Measurements from ENCODE around the gene MAMDC4. TPM values are rescaled to one million over a fixed set of nuclear protein-coding genes. Genes with fewer than 3 reads are reported as not detected.

MAMDC4 gene
- total and polyA plus RNA-seq, 2 of the 13 experiments (the other 11 are each of a cell fraction or from before 2014, with no cell fraction given), result 6.0 to 6.8 TPM

GRCh38 chr9:136840877-136841645 is 11.1 kb upstream of the MAMDC4 start (continued):
- TF ChIP-seq ZBTB25 (CRISPR knock-in tag; IDR thresholded peaks at IDR 0.05), result no peak
- peak; percentile 9; the same call in 1 of the 2 replicates for TF ChIP-seq NRL (CRISPR knock-in tag; IDR thresholded peaks at IDR 0.05; ENCODE audit: borderline replicate concordance)
- TF ChIP-seq THAP9 (CRISPR knock-in tag; IDR thresholded peaks at IDR 0.05; ENCODE audit: borderline replicate concordance), result no peak
- TF ChIP-seq MLX (CRISPR knock-in tag; IDR thresholded peaks at IDR 0.05), result no peak
- no peak for TF ChIP-seq TRIM22 (IDR thresholded peaks at IDR 0.05)
- TF ChIP-seq ZKSCAN8 (CRISPR knock-in tag; IDR thresholded peaks at IDR 0.05; ENCODE audit: borderline replicate concordance), result no peak
- no peak for TF ChIP-seq KLF6 (CRISPR knock-in tag; IDR thresholded peaks at IDR 0.05)
- TF ChIP-seq IKZF4 (CRISPR knock-in tag; IDR thresholded peaks at IDR 0.05; ENCODE audit: borderline replicate concordance, low read depth, not compliant biosample characterization), result no peak
- TF ChIP-seq RERE (CRISPR knock-in tag; IDR thresholded peaks at IDR 0.05; ENCODE audit: low read depth), result no peak
- 0 out of 4 replicates have a peak, but pooled peaks of 1 of the 2 experiments have one; percentile 25 for TF ChIP-seq KLF16 (CRISPR knock-in tag; IDR thresholded peaks at IDR 0.05)
- no peak for TF ChIP-seq GATAD1 (CRISPR knock-in tag; IDR thresholded peaks at IDR 0.05)
- TF ChIP-seq ZNF326 (CRISPR knock-in tag; IDR thresholded peaks at IDR 0.05; ENCODE audit: borderline replicate concordance), result peak; percentile 89
- TF ChIP-seq ZNF335 (CRISPR knock-in tag; IDR thresholded peaks at IDR 0.05), result no peak
- no peak for TF ChIP-seq PHF5A (CRISPR knock-in tag; IDR thresholded peaks at IDR 0.05; ENCODE audit: low read depth, unreplicated experiment)
- peak; percentile 51; the same call in 1 of the 2 replicates for TF ChIP-seq TBX2 (CRISPR knock-in tag; IDR thresholded peaks at IDR 0.05; ENCODE audit: borderline replicate concordance)
- TF ChIP-seq CC2D1A (CRISPR knock-in tag; IDR thresholded peaks at IDR 0.05), result no peak
- TF ChIP-seq HMGA1 (CRISPR knock-in tag; conservative IDR thresholded peaks at IDR 0.05), result no peak
- TF ChIP-seq ZNF24 (IDR thresholded peaks at IDR 0.05), result no peak
